Smooth muscle cell (in vitro differentiated cells): ENCODE data around the gene PCARE. TPM values are rescaled to one million over a fixed set of nuclear protein-coding genes. Genes with fewer than 3 reads are reported as not detected.

Experiments
- DNase-seq: peaks from one replicate; lab custom pipeline; 2025; ENCODE audit not compliant: unreplicated experiment; lab: John Stamatoyannopoulos, UW
- H2AFZ ChIP-seq: fragments of 200-600 bp; sonication (generic); 2 replicates; pipeline ENCODE4 v1.6.0; 2016; ENCODE audit warnings: antibody characterized with exemption, low read depth, mild to moderate bottlenecking
- H3F3A ChIP-seq: fragments of 200-600 bp; sonication (generic); 2 replicates; pipeline ENCODE4 v1.6.0; 2017; ENCODE audit warnings: antibody characterized with exemption, low read depth
- H3K27ac ChIP-seq: fragments of 200-600 bp; sonication (generic); 2 replicates; pipeline ENCODE4 v1.5.1; 2016; ENCODE audit warnings: low read depth, mild to moderate bottlenecking
- H3K27me3 ChIP-seq: fragments of 200-600 bp; sonication (generic); 2 replicates; pipeline ENCODE4 v1.6.1; 2016; ENCODE audit warnings: low read depth, mild to moderate bottlenecking
- H3K36me3 ChIP-seq: fragments of 200-600 bp; sonication (generic); 2 replicates; pipeline ENCODE4 v1.5.1; 2016; ENCODE audit warnings: low read depth
- H3K4me1 ChIP-seq: fragments of 200-600 bp; sonication (generic); 2 replicates; pipeline ENCODE4 v1.5.1; 2016; ENCODE audit warnings: low read depth
- H3K4me2 ChIP-seq: fragments of 200-600 bp; sonication (generic); 2 replicates; pipeline ENCODE4 v1.6.0; 2016; ENCODE audit warnings: mild to moderate bottlenecking
- H3K4me3 ChIP-seq: fragments of 200-600 bp; sonication (generic); 2 replicates; pipeline ENCODE4 v1.5.1; 2016; ENCODE audit warnings: mild to moderate bottlenecking
- H3K79me2 ChIP-seq: fragments of 200-600 bp; sonication (generic); 2 replicates; pipeline ENCODE4 v1.6.0; 2016; ENCODE audit warnings: low read depth, mild to moderate bottlenecking
- H3K9ac ChIP-seq: fragments of 200-600 bp; sonication (generic); 2 replicates; pipeline ENCODE4 v1.6.0; 2016; ENCODE audit warnings: low read depth
- H3K9me3 ChIP-seq: fragments of 200-600 bp; sonication (generic); replicated peaks from 2 replicates; pipeline ENCODE4 v1.5.1; 2016; ENCODE audit warnings: low read depth
- H4K20me1 ChIP-seq: fragments of 200-600 bp; sonication (generic); 2 replicates; pipeline ENCODE4 v1.6.0; 2016; ENCODE audit warnings: low read depth
- CTCF ChIP-seq: fragments of 200-600 bp; sonication (generic); IDR thresholded peaks from 2 replicates; pipeline ENCODE4 v1.5.1; 2017; ENCODE audit warnings: borderline replicate concordance, mild to moderate bottlenecking, antibody characterized with exemption; ENCODE audit not compliant: insufficient read depth, poor library complexity, severe bottlenecking
- WGBS: methylation state at CpG from one replicate; pipeline ENCODE4 v1.1.7; 2016; ENCODE audit warnings: low lambda C conversion rate; 5-methylcytosine and 5-hydroxymethylcytosine counted together
- polyA plus RNA-seq: library from polyadenylated mRNA; unstranded; fragments of >200 nt; fragmentation: Nextera tagmentation; extraction: Ambion mirVana; gene quantifications from 2 replicates; pipeline ENCODE4 v1.2.1, GENCODE V29; 2016
- total RNA-seq: library from RNA; depleted of rRNA; stranded (reverse); fragments of >200 nt; gene quantifications from 2 replicates; pipeline ENCODE4 v1.2.3, GENCODE V29; 2014

The PCARE gene
- total and polyA plus RNA-seq, 2 experiments from 2014 or later, result not detected

DNA sequence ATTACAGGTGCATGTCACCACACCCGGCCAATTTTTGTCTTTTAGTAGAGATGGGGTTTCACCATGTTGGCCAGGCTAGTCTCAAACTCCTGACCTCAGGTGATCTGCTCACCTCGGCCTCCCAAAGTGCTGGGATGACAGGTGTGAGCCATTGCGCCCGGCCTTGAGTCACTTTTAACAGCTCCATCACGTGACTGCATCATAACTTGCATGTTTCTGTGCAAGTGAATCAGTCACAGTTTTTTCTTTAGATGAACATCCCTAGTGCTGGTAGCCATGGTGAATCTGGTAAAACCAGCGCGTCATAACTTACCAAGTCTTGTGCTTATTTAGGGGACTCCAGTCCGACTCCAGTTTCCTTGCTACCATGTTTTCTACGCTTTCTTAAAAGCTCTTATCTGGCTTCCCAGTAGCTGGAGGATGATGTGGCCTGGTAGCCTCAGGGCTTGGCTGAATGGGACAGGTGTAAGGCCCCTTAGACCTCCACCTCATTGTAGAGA, 33.1 kb downstream of the PCARE start:
- Histone ChIP-seq H4K20me1 (no peaks in the 10 kb centered on the region), H3K9me3 (no peaks in the 10 kb centered on the region), H3K9ac (no peak overlapping the region), H3K79me2 (no peaks in the 10 kb centered on the region), H3K4me3 (no peak overlapping the region), H3K36me3 (no peaks in the 10 kb centered on the region), H3F3A (no peaks in the 10 kb centered on the region), H2AFZ (no peak overlapping the region), H3K27me3 (no peaks in the 10 kb centered on the region), H3K4me1 (no peaks in the 10 kb centered on the region), H3K4me2 (no peak overlapping the region), H3K27ac (no peak overlapping the region)
- DNase-seq, result no peak
- WGBS, result 87% methylated on average over 9 of the region's 9 CpGs
- no peak for TF ChIP-seq CTCF

GRCh38 chr2:29040552-29040951, 33.8 kb downstream of the PCARE start:
- Histone ChIP-seq H4K20me1 (no peaks in the 10 kb centered on the region), H3K27me3 (no peaks in the 10 kb centered on the region), H3K79me2 (no peaks in the 10 kb centered on the region), H3K4me2 (no peak overlapping the region), H3K9ac (no peak overlapping the region), H3K9me3 (no peaks in the 10 kb centered on the region), H2AFZ (no peak overlapping the region), H3F3A (no peaks in the 10 kb centered on the region), H3K36me3 (no peaks in the 10 kb centered on the region), H3K27ac (no peak overlapping the region), H3K4me1 (no peaks in the 10 kb centered on the region), H3K4me3 (no peak overlapping the region)
- WGBS, result 80% methylated on average over 6 of the region's 6 CpGs
- no peak for TF ChIP-seq CTCF
- no peak for DNase-seq

- no peaks in the 10 kb centered on the region for H3K79me2 ChIP-seq
- no peak overlapping the region for H3K27ac ChIP-seq
- no peak overlapping the region for H2AFZ ChIP-seq
- no peak overlapping the region for H3K4me2 ChIP-seq
- no peaks in the 10 kb centered on the region for H3K36me3 ChIP-seq
- H3F3A ChIP-seq, result no peaks in the 10 kb centered on the region
- no peak for TF ChIP-seq CTCF
- 83% methylated on average over 4 of the region's 4 CpGs for WGBS
- H3K9ac ChIP-seq, result no peak overlapping the region
- no peak for DNase-seq
- H3K9me3 ChIP-seq, result no peaks in the 10 kb centered on the region
- H4K20me1 ChIP-seq, result no peaks in the 10 kb centered on the region
- no peaks in the 10 kb centered on the region for H3K4me1 ChIP-seq
- H3K4me3 ChIP-seq, result no peak overlapping the region
- H3K27me3 ChIP-seq, result no peaks in the 10 kb centered on the region
Measured at GRCh38 chr2:29039718-29040480, 34.4 kb downstream of the PCARE start.
